Pancreas (tissue), 10 donors: ENCODE results near the gene HCFC1R1. TPM values are rescaled to one million over a fixed set of nuclear protein-coding genes. Genes with fewer than 3 reads are reported as not detected.

Experiments used
- ATAC-seq, 4 donors: fragments of 200-7000 bp; cut with Tn5 transposase; one replicate each; pipeline versions ENCODE4 v1.8.0 to v1.9.1; 2020; ENCODE audit warnings: mild to moderate bottlenecking in 4 of 4, moderate library complexity in 4 of 4
- DNase-seq, 6 donors: peaks; one replicate each; pipeline ENCODE4 v3.0.0-alpha.2; 2020
- FAIRE-seq: peaks from 2 replicates; lab custom pipeline; 2012; peaks lifted over from hg19 to GRCh38; lab: Jason Lieb, UNC
- H3K27ac ChIP-seq, 4 donors: fragments of 200-600 bp; sonication (generic); 1 replicate in 3 of 4; 2 replicates in 1 of 4; pipeline versions ENCODE4 v1.5.0 to v1.8.0; 2020
- H3K27me3 ChIP-seq, 4 donors: fragments of 200-600 bp; one replicate each; pipeline ENCODE4 v1.8.0; 2021
- H3K36me3 ChIP-seq, 3 donors: fragments of 200-600 bp; sonication (generic) in 1 of 3; one replicate each; pipeline versions ENCODE4 v1.5.0 to v1.8.0; 2020 to 2021
- H3K4me1 ChIP-seq, 3 donors: fragments of 200-600 bp; one replicate each; pipeline ENCODE4 v1.8.0; 2021
- H3K4me3 ChIP-seq, 4 donors: fragments of 200-600 bp; sonication (generic) in 2 of 4; one replicate each; pipeline versions ENCODE4 v1.5.0 to v1.8.0; 2020 to 2021
- H3K9me3 ChIP-seq, 4 donors: fragments of 200-600 bp; one replicate each; pipeline ENCODE4 v1.8.0; 2021
- WGBS, 2 donors: extraction: QIAGEN DNeasy Blood & Tissue Kit; methylation state at CpG; one replicate each; pipeline ENCODE4 v1.1.7; 2013; 5-methylcytosine and 5-hydroxymethylcytosine counted together
- intact Hi-C, 3 donors: fragments of 100-400 bp; cut with DNase I; formaldehyde crosslinking; loops; one replicate each; pipeline versions ENCODE4 v1.11.1 to v1.14.2; 2022
- polyA plus RNA-seq, 2 donors: library from polyadenylated mRNA; stranded (reverse); fragments of 200-250 nt; gene quantifications; one replicate each; pipeline ENCODE4 v1.2.3, GENCODE V29; 2013
- total RNA-seq, 6 donors: library from RNA; stranded (reverse); fragmentation: NEBNext Ultra II Directional in 4 of 6; extraction: Animal tissue kit (Norgen Biotek cat#: 25700) in 4 of 6; gene quantifications; one replicate each; pipeline versions ENCODE4 v1.2.1 to v1.2.4, GENCODE V29; 2021 to 2023
- TF ChIP-seq, protein P1 (sequence below), 4 donors: fragments of 200-600 bp; sonication (generic) in 3 of 4; IDR thresholded peaks; one replicate each; pipeline versions ENCODE4 v1.5.0 to v1.8.0; 2021; ENCODE audit warnings: antibody characterized with exemption in 4 of 4
- donor health status: healthy with polysubstance abuse.
- donor health status: DM: no; HTN: no; CAD: no; lungs with moderate emphysema.
- donor health status: DM: no; HTN: no; CAD: no.
- donor health status: control.
- donor health status: control.
- donor health status: Bipolar disorder and iron deficiency.
- donor health status: DM: yes; HTN: yes; CAD: no.
- donor health status: DM: no; HTN: no; CAD: no.
- donor health status: DM: no; HTN: no; CAD: no.
- donor health status: DM: yes; HTN: yes; CAD: no.

HCFC1R1 gene
- total and polyA plus RNA-seq, 8 donors, result 10.5 to 119 (median 14.4) TPM

DNA sequence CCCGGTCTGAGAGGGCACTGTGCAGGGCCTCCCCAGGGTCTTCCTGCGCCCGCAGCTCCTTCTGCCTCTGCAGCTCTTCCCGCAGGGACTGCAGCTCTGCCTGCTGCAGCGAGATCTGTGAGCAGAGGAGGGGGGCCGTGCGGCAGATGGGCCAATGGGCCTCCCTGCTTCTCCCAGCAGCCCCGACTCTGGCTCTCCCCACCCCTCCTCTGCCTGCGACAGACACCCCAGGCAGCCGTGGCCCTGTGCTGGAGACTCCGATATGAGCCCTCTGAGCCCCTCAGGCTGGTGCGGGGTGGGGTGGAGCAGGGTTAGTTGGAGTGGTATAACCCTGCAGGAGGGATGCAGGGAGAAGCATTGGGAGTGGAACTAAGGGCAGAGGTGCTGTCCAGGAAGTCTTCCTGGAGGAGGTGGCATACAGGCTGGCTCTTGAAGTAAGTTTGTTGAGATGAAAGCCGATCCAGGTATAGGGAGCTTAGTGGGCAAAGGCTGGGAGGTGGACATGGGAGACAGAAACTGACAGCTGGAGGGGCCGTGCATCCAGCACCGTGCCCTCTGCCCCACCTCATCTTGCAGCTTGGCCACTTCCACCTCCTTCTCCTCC, 5.1 kb upstream of the HCFC1R1 start:
- Histone ChIP-seq H3K9me3 (no peaks in the 10 kb centered on the region), H3K36me3 (peaks cover 0 to 6% (median 5%) of the 10 kb centered on the region in 3 donors), H3K4me1 (peaks cover 3 to 19% (median 3%) of the 10 kb centered on the region in 3 donors), H3K27me3 (no peaks in the 10 kb centered on the region), H3K27ac (no peak overlapping the region), H3K4me3 (no peak overlapping the region)
- TF ChIP-seq, protein P1, sequence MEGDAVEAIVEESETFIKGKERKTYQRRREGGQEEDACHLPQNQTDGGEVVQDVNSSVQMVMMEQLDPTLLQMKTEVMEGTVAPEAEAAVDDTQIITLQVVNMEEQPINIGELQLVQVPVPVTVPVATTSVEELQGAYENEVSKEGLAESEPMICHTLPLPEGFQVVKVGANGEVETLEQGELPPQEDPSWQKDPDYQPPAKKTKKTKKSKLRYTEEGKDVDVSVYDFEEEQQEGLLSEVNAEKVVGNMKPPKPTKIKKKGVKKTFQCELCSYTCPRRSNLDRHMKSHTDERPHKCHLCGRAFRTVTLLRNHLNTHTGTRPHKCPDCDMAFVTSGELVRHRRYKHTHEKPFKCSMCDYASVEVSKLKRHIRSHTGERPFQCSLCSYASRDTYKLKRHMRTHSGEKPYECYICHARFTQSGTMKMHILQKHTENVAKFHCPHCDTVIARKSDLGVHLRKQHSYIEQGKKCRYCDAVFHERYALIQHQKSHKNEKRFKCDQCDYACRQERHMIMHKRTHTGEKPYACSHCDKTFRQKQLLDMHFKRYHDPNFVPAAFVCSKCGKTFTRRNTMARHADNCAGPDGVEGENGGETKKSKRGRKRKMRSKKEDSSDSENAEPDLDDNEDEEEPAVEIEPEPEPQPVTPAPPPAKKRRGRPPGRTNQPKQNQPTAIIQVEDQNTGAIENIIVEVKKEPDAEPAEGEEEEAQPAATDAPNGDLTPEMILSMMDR (IDR thresholded peaks at IDR 0.05), result no peak
- no peak for ATAC-seq
- DNase-seq, result peak in 4 of 6 donors; percentile 39 to 86 (median 61)
- 68 to 80% methylated on average over 13 to 15 of the region's 15 CpGs for WGBS, 2 donors
- no peak for FAIRE-seq
- intact Hi-C loops, result no loop called here

DNA sequence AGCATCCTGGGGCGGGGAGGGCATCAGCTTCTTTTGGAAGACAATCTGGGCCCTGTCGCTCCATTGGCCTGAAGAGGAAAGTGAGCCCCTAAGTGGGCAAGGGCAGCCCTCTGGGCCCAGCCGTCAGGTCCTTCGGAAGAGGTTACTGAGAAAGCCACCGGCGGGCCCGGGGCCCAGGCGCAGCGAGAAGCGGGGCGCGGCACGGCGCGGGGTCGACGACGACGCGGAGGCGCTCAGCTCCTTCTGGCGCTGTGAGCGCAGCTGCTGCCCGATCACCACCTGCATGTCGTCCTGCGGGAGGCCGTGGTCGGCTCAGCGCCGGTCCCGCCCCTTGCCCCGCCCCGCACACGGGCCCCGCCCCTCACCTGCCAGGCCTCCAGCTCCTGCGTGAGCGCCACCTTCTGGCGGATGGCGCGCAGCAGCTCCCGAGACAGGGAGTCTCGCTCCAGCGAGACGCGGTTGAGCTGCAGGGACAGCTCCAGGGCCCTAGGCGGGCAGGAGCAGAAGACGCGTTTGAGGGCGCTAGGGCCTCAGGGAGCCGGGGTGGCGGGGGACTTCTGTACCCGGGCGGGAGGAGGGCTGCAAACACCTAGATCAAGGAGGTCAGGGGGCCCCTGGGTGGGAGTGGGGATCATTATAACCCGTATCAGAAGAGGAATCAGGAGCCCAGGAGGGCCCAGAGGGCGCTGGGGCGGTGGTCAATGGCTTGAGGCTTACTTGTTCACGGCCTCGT, 4.4 kb upstream of the HCFC1R1 start:
- peaks cover 0 to 6% (median 5%) of the 10 kb centered on the region in 3 donors for H3K36me3 ChIP-seq
- H3K4me1 ChIP-seq, result peaks cover 3 to 21% (median 6%) of the 10 kb centered on the region in 3 donors
- intact Hi-C loops, result no loop called here
- H3K27me3 ChIP-seq, result no peaks in the 10 kb centered on the region
- DNase-seq (peak; percentile 85 to 99 (median 95)), FAIRE-seq (no peak), ATAC-seq (peak; percentile 44 to 72 (median 68))
- no peaks in the 10 kb centered on the region for H3K9me3 ChIP-seq
- H3K4me3 ChIP-seq, result no peak overlapping the region
- peak overlapping the region in 3 of 4 donors; percentile 53 to 63 (median 53) for H3K27ac ChIP-seq
- TF ChIP-seq, protein P1 (IDR thresholded peaks at IDR 0.05), result peak; percentile 71 to 85 (median 83)
- WGBS, 2 donors, result 12% methylated on average over 42 to 58 of the region's 58 CpGs

DNA sequence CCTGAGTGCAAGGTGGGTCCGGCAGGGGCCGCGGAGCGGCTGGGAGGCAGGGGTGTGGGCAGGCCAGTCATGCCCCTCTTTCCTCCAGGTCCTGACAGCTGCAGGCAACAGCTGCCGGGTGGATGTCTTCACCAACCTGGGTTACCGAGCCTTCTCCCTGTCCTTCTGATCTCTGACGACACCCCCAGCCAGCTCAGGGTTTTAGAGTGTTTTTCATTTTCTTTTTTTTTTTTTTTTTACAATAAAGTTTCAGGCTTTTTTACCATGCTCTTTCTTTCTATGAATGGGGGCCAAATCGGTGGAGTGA, 3.7 kb upstream of the HCFC1R1 start:
- Histone ChIP-seq H3K9me3 (no peaks in the 10 kb centered on the region), H3K36me3 (peaks cover 0 to 6% (median 5%) of the 10 kb centered on the region in 3 donors), H3K27me3 (no peaks in the 10 kb centered on the region), H3K27ac (peak overlapping the region in 1 of 4 donors; percentile 53), H3K4me1 (peaks cover 8 to 28% (median 13%) of the 10 kb centered on the region in 3 donors), H3K4me3 (no peak overlapping the region)
- WGBS, 2 donors, result 84 to 89% methylated on average over 7 to 8 of the region's 8 CpGs
- TF ChIP-seq, protein P1 (IDR thresholded peaks at IDR 0.05), result no peak
- DNase-seq (no peak), FAIRE-seq (no peak), ATAC-seq (no peak)
- intact Hi-C loops, result no loop called here

DNA sequence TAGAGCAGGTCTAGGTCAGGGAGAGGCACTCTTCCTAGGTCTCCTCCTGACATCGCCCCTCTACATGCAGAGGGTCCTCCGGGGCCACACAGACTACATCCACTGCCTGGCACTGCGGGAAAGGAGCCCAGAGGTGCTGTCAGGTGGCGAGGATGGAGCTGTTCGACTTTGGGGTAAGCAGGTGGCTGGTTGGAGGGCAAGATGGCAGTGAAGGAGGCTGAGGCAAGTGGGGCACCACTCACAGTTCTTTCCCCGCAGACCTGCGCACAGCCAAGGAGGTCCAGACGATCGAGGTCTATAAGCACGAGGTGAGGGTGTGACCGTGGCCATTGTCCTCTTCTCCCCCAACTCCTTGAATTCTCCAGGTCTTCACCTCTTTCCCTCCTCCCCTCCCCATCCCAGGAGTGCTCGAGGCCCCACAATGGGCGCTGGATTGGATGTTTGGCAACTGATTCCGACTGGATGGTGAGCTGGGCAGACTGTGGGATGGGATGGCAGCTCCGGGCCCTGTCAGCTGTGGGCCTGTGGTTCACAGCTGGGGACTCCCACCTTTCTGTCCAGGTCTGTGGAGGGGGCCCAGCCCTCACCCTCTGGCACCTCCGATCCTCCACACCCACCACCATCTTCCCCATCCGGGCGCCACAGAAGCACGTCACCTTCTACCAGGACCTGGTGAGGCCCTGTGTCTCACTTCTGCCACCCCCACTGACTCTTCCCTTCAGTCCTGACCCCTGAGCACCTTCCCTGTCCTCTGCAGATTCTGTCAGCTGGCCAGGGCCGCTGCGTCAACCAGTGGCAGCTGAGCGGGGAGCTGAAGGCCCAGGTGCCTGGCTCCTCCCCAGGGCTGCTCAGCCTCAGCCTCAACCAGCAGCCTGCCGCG, 3.1 kb upstream of the HCFC1R1 start:
- Histone ChIP-seq H3K27ac (no peak overlapping the region), H3K4me3 (no peak overlapping the region), H3K4me1 (peaks cover 14 to 33% (median 19%) of the 10 kb centered on the region in 3 donors), H3K27me3 (no peaks in the 10 kb centered on the region), H3K36me3 (peaks cover 0 to 6% (median 5%) of the 10 kb centered on the region in 3 donors), H3K9me3 (no peaks in the 10 kb centered on the region)
- TF ChIP-seq, protein P1 (IDR thresholded peaks at IDR 0.05), result no peak
- ATAC-seq (no peak), DNase-seq (peak in 5 of 6 donors; percentile 38 to 84 (median 56)), FAIRE-seq (no peak)
- intact Hi-C loops, result no loop called here
- 88 to 91% methylated on average over 24 of the region's 24 CpGs for WGBS, 2 donors
